Breast epithelium (tissue), 4 donors: ENCODE results near the gene AEBP2. TPM values are rescaled to one million over a fixed set of nuclear protein-coding genes. Genes with fewer than 3 reads are reported as not detected.

Experiments used
- DNase-seq, 2 donors: peaks; one replicate each; pipeline ENCODE4 v3.0.0-alpha.2; 2019; ENCODE audit warnings: low spot score in 2 of 2
- H3K27ac ChIP-seq, 2 donors: fragments of 200-600 bp; sonication (generic) in 1 of 2; one replicate each; pipeline ENCODE4 v1.5.1; 2016 to 2019; ENCODE audit warnings: mild to moderate bottlenecking in 1 of 2
- H3K27me3 ChIP-seq, 2 donors: fragments of 200-600 bp; sonication (generic) in 1 of 2; one replicate each; pipeline versions ENCODE4 v1.5.1 to v1.6.0; 2017 to 2019; ENCODE audit warnings: control low read depth in 1 of 2, mild to moderate bottlenecking in 1 of 2
- H3K36me3 ChIP-seq: fragments of 200-600 bp; one replicate; pipeline ENCODE4 v1.5.1; 2019
- H3K4me1 ChIP-seq, 2 donors: fragments of 200-600 bp; sonication (generic); one replicate each; pipeline ENCODE4 v1.5.1; 2016 to 2019; ENCODE audit warnings: control low read depth in 1 of 2
- H3K4me3 ChIP-seq, 3 donors: fragments of 200-600 bp; sonication (generic); 1 replicate in 2 of 3; 2 replicates in 1 of 3; pipeline ENCODE4 v1.5.1; 2016 to 2019; ENCODE audit warnings: mild to moderate bottlenecking in 3 of 3, moderate library complexity in 2 of 3
- H3K9me3 ChIP-seq, 2 donors: fragments of 200-600 bp; sonication (generic) in 1 of 2; one replicate each; pipeline ENCODE4 v1.5.1; 2016 to 2019; ENCODE audit warnings: control low read depth in 1 of 2
- CTCF ChIP-seq, 3 donors: fragments of 450-650 bp; IDR thresholded peaks; one replicate each; pipeline ENCODE4 v1.5.1; 2016 to 2017; ENCODE audit warnings: antibody characterized with exemption in 3 of 3, mild to moderate bottlenecking in 3 of 3, moderate library complexity in 3 of 3
- POLR2A ChIP-seq: fragments of 450-650 bp; IDR thresholded peaks from one replicate; pipeline ENCODE4 v1.6.1; 2016; ENCODE audit warnings: antibody characterized with exemption, mild to moderate bottlenecking, moderate library complexity
- POLR2AphosphoS5 ChIP-seq, 3 donors: sonication (generic); formaldehyde crosslinking; IDR thresholded peaks; one replicate each; pipeline ENCODE4 v1.6.1; 2017; ENCODE audit warnings: antibody characterized with exemption in 3 of 3
- intact Hi-C: fragments of 100-400 bp; cut with DNase I; formaldehyde crosslinking; loops from one replicate; pipeline ENCODE4 v1.15.1; 2023; ENCODE audit warnings: low total_unique reads
- total RNA-seq, 3 donors: library from RNA; depleted of rRNA; stranded (reverse); fragments of >200 nt; gene quantifications; one replicate each; pipeline ENCODE4 v1.1.0, GENCODE V29; 2016

Gene AEBP2
- total RNA-seq, 3 donors from 2014 or later: 38.2 to 50.3 (median 42.0) TPM

DNA sequence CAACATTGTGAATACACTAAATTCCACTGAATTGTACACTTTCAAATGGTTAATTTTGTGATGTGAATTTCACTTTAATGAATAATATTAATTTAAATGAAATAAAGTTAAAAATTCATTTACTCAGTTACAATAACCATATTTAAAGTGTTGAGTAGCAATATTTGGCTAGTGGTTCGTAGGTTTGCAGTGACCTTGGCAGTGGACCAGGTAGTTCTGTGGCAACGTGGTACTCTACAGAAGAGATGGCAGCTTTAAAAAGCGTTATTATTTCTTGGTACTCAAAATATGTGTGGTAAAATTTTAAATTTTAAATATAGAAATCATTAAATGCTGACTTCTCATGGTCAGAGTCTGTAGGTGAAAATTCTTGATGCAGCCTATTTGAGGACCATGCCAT, 51.6 kb downstream of the AEBP2 start:
- no peak for TF ChIP-seq POLR2A
- no peak for TF ChIP-seq POLR2AphosphoS5 (IDR thresholded peaks at IDR 0.05)
- no peak for TF ChIP-seq CTCF (IDR thresholded peaks at IDR 0.05)
- Histone ChIP-seq H3K27ac (no peak overlapping the region), H3K9me3 (no peaks in the 10 kb centered on the region), H3K36me3 (no peaks in the 10 kb centered on the region), H3K4me1 (no peaks in the 10 kb centered on the region), H3K27me3 (no peaks in the 10 kb centered on the region), H3K4me3 (no peak overlapping the region)
- intact Hi-C loops: no loop called here
- DNase-seq: no peak

DNA sequence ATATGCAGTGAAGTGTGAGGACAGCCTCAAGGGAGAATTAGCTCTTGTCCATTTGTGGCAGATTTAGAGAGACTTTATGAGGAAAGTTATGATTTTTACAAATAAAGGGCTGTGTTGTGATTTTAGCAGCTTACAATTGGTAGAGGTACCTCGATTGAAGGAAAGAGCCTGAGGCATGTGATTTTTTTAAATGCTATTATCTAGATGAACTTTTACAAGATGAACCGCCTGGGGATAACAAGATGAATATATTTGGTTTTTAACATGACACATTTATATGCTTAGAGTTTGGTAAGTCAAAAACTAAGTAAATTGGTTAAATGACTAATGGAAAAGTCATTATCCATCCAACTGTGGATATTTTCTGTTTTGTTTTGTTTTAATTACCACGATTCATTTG, 52.6 kb downstream of the AEBP2 start:
- Histone ChIP-seq H3K36me3 (no peaks in the 10 kb centered on the region), H3K27ac (no peak overlapping the region), H3K4me3 (no peak overlapping the region), H3K9me3 (no peaks in the 10 kb centered on the region), H3K4me1 (no peaks in the 10 kb centered on the region), H3K27me3 (no peaks in the 10 kb centered on the region)
- DNase-seq: no peak
- intact Hi-C loops: no loop called here
- TF ChIP-seq POLR2AphosphoS5 (IDR thresholded peaks at IDR 0.05) (no peak), POLR2A (no peak), CTCF (IDR thresholded peaks at IDR 0.05) (no peak)

GRCh38 chr12:19496219-19496878, 57.1 kb downstream of the AEBP2 start:
- no peaks in the 10 kb centered on the region for H3K9me3 ChIP-seq
- H3K4me3 ChIP-seq: no peak overlapping the region
- TF ChIP-seq POLR2AphosphoS5 (IDR thresholded peaks at IDR 0.05): no peak
- no peak for TF ChIP-seq CTCF (IDR thresholded peaks at IDR 0.05)
- no peak for TF ChIP-seq POLR2A
- H3K4me1 ChIP-seq: no peaks in the 10 kb centered on the region
- no peak overlapping the region for H3K27ac ChIP-seq
- intact Hi-C loops: no loop called here
- DNase-seq: no peak
- H3K27me3 ChIP-seq: no peaks in the 10 kb centered on the region
- no peaks in the 10 kb centered on the region for H3K36me3 ChIP-seq

GRCh38 chr12:19498099-19498498, 58.8 kb downstream of the AEBP2 start:
- no peak overlapping the region for H3K4me3 ChIP-seq
- H3K4me1 ChIP-seq: no peaks in the 10 kb centered on the region
- H3K27ac ChIP-seq: no peak overlapping the region
- intact Hi-C loops: no loop called here
- no peaks in the 10 kb centered on the region for H3K36me3 ChIP-seq
- no peaks in the 10 kb centered on the region for H3K9me3 ChIP-seq
- TF ChIP-seq CTCF (IDR thresholded peaks at IDR 0.05) (no peak), POLR2AphosphoS5 (IDR thresholded peaks at IDR 0.05) (no peak), POLR2A (no peak)
- H3K27me3 ChIP-seq: no peaks in the 10 kb centered on the region
- no peak for DNase-seq

- H3K36me3 ChIP-seq: no peaks in the 10 kb centered on the region
- intact Hi-C loops: no loop called here
- DNase-seq: no peak
- H3K9me3 ChIP-seq: no peaks in the 10 kb centered on the region
- H3K27me3 ChIP-seq: no peaks in the 10 kb centered on the region
- TF ChIP-seq POLR2AphosphoS5 (IDR thresholded peaks at IDR 0.05) (no peak), POLR2A (no peak), CTCF (IDR thresholded peaks at IDR 0.05) (no peak)
- no peak overlapping the region for H3K4me3 ChIP-seq
- H3K27ac ChIP-seq: no peak overlapping the region
- H3K4me1 ChIP-seq: no peaks in the 10 kb centered on the region
These were observed 59.7 kb downstream of the AEBP2 start for GRCh38 chr12:19499030-19499429.
